Measurements from ENCODE around the gene SLC34A2.

GRCh38 chr4:25702848-25703247 is 47.2 kb downstream of the SLC34A2 start:
- no peak for TF ChIP-seq GATA2 (IDR thresholded peaks at IDR 0.05; ENCODE audit: low read depth, low read length)
- TF ChIP-seq GATA3 (IDR thresholded peaks at IDR 0.05; ENCODE audit: low read depth, low read length): no peak
